ENCODE results near the gene ZNF3.

The ZNF3 gene

GRCh38 chr7:100029596-100029995 is 51.9 kb downstream of the ZNF3 start:
- Histone ChIP-seq H3K27me3 (ENCODE audit: control insufficient read depth, insufficient read depth, low read length) (no peaks in the 10 kb centered on the region), H3K9me3 (ENCODE audit: control insufficient read depth, insufficient read depth, low read length) (no peaks in the 10 kb centered on the region), H3K36me3 (ENCODE audit: control insufficient read depth, insufficient read depth, low read length) (peaks cover 9% of the 10 kb centered on the region), H3K9ac (ENCODE audit: low read depth, low read length) (no peak overlapping the region), H3K4me1 (ENCODE audit: control insufficient read depth, insufficient read depth, low read length) (no peaks in the 10 kb centered on the region), H3K4me3 (ENCODE audit: low read depth, low read length) (no peak overlapping the region)

- peaks cover 12% of the 10 kb centered on the region for H3K36me3 ChIP-seq (ENCODE audit: control insufficient read depth, insufficient read depth, low read length)
- H3K4me1 ChIP-seq (ENCODE audit: control insufficient read depth, insufficient read depth, low read length), result no peaks in the 10 kb centered on the region
- no peak overlapping the region for H3K4me3 ChIP-seq (ENCODE audit: low read depth, low read length)
- H3K9me3 ChIP-seq (ENCODE audit: control insufficient read depth, insufficient read depth, low read length), result no peaks in the 10 kb centered on the region
- H3K9ac ChIP-seq (ENCODE audit: low read depth, low read length), result no peak overlapping the region
- H3K27me3 ChIP-seq (ENCODE audit: control insufficient read depth, insufficient read depth, low read length), result no peaks in the 10 kb centered on the region
These were observed 54.3 kb downstream of the ZNF3 start for GRCh38 chr7:100027197-100027596.

GRCh38 chr7:100024020-100024619 is 57.4 kb downstream of the ZNF3 start:
- H3K27me3 ChIP-seq (ENCODE audit: control insufficient read depth, insufficient read depth, low read length), result no peaks in the 10 kb centered on the region
- H3K4me3 ChIP-seq (ENCODE audit: low read depth, low read length), result no peak overlapping the region
- no peaks in the 10 kb centered on the region for H3K4me1 ChIP-seq (ENCODE audit: control insufficient read depth, insufficient read depth, low read length)
- H3K9ac ChIP-seq (ENCODE audit: low read depth, low read length), result no peak overlapping the region
- H3K36me3 ChIP-seq (ENCODE audit: control insufficient read depth, insufficient read depth, low read length), result peaks cover 12% of the 10 kb centered on the region
- no peaks in the 10 kb centered on the region for H3K9me3 ChIP-seq (ENCODE audit: control insufficient read depth, insufficient read depth, low read length)

GRCh38 chr7:100023526-100023925 is 58.0 kb downstream of the ZNF3 start:
- no peak overlapping the region for H3K9ac ChIP-seq (ENCODE audit: low read depth, low read length)
- H3K27me3 ChIP-seq (ENCODE audit: control insufficient read depth, insufficient read depth, low read length), result no peaks in the 10 kb centered on the region
- H3K4me3 ChIP-seq (ENCODE audit: low read depth, low read length), result no peak overlapping the region
- H3K9me3 ChIP-seq (ENCODE audit: control insufficient read depth, insufficient read depth, low read length), result no peaks in the 10 kb centered on the region
- H3K36me3 ChIP-seq (ENCODE audit: control insufficient read depth, insufficient read depth, low read length), result peaks cover 12% of the 10 kb centered on the region
- H3K4me1 ChIP-seq (ENCODE audit: control insufficient read depth, insufficient read depth, low read length), result no peaks in the 10 kb centered on the region

- Histone ChIP-seq H3K27me3 (ENCODE audit: control insufficient read depth, insufficient read depth, low read length) (no peaks in the 10 kb centered on the region), H3K4me1 (ENCODE audit: control insufficient read depth, insufficient read depth, low read length) (peaks cover 2% of the 10 kb centered on the region), H3K9me3 (ENCODE audit: control insufficient read depth, insufficient read depth, low read length) (no peaks in the 10 kb centered on the region), H3K9ac (ENCODE audit: low read depth, low read length) (no peak overlapping the region), H3K36me3 (ENCODE audit: control insufficient read depth, insufficient read depth, low read length) (peaks cover 12% of the 10 kb centered on the region), H3K4me3 (ENCODE audit: low read depth, low read length) (no peak overlapping the region)
These were observed 58.9 kb downstream of the ZNF3 start for GRCh38 chr7:100022621-100023020.

- H3K4me1 ChIP-seq (ENCODE audit: control insufficient read depth, insufficient read depth, low read length), result peaks cover 4% of the 10 kb centered on the region
- H3K9me3 ChIP-seq (ENCODE audit: control insufficient read depth, insufficient read depth, low read length), result no peaks in the 10 kb centered on the region
- H3K27me3 ChIP-seq (ENCODE audit: control insufficient read depth, insufficient read depth, low read length), result no peaks in the 10 kb centered on the region
- no peak overlapping the region for H3K4me3 ChIP-seq (ENCODE audit: low read depth, low read length)
- H3K9ac ChIP-seq (ENCODE audit: low read depth, low read length), result no peak overlapping the region
- peaks cover 12% of the 10 kb centered on the region for H3K36me3 ChIP-seq (ENCODE audit: control insufficient read depth, insufficient read depth, low read length)
These were observed 60.2 kb downstream of the ZNF3 start for GRCh38 chr7:100021297-100021696.

Data from iPS-15b (cell line).